Measurements from ENCODE around the gene PCDHGB6.
"Not testable (repeated sequence)": the region's sequence is repeated elsewhere in the genome, so short reads cannot be mapped to it uniquely, and the experiment has no call there.

Gene PCDHGB6

GRCh38 chr5:141389153-141390042, 18.4 kb upstream of the PCDHGB6 start:
- DNase-seq: no peak

DNA sequence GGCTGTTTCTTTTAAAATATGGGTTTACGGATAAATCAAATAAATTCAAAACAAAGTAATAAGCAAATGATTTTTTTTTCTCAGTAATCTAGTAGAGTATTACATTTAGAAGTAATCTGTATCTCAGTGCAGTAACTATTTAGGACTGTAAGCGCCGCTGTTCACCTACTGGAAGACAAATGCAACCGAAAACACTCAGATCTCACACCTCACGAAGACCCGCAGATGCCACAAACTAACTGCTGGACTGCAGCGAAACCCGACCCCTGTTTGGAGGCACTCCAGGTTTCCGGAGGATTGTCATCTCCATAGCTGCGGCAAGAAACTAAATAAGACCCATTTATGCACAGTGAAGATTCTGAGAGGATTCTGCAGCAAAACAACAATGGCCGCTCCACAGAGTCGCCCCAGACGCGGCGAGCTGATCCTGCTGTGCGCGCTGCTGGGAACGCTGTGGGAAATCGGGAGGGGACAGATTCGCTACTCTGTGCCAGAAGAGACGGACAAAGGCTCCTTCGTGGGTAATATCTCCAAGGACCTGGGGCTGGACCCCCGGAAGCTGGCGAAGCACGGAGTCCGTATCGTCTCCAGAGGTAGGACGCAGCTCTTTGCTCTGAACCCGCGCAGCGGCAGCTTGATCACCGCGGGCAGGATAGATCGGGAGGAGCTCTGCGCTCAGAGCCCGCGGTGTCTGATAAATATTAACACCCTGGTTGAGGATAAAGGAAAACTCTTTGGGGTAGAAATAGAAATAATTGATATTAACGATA, 15.2 kb upstream of the PCDHGB6 start, which contains the start of gene PCDHGA8:
PCDHGA8 (plus strand) TSS at position 205 of the 770 bp plus-strand sequence; CDS start at position 386, 181 bp downstream.
- peak in 1 of 2 experiments; percentile 0 for DNase-seq

GRCh38 chr5:141393267-141393666, 14.6 kb upstream of the PCDHGB6 start:
- DNase-seq: no peak

GRCh38 chr5:141394401-141395187, 13.2 kb upstream of the PCDHGB6 start:
- DNase-seq: not testable (repeated sequence)

GRCh38 chr5:141397756-141398551, 9.9 kb upstream of the PCDHGB6 start, which contains the start of gene PCDHGB5:
Gene PCDHGB5 (plus strand): TSS chr5:141397947. CDS start chr5:141398128, 181 bp downstream.
- DNase-seq: not testable (repeated sequence)

DNA sequence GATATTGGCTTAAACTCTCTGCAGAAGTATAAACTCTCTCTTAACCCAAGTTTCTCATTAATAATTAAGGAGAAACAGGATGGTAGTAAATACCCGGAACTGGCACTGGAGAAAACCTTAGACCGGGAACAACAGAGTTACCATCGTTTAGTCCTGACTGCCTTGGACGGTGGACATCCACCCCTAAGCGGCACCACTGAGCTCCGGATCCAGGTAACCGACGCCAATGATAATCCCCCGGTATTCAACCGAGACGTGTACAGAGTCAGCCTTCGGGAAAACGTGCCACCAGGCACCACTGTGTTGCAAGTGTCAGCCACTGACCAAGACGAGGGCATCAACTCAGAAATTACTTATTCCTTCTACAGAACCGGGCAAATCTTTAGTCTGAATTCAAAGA, 9.2 kb upstream of the PCDHGB6 start:
- no peak for DNase-seq

- DNase-seq: no peak
Measured at GRCh38 chr5:141399555-141400258, 8.1 kb upstream of the PCDHGB6 start.

DNA sequence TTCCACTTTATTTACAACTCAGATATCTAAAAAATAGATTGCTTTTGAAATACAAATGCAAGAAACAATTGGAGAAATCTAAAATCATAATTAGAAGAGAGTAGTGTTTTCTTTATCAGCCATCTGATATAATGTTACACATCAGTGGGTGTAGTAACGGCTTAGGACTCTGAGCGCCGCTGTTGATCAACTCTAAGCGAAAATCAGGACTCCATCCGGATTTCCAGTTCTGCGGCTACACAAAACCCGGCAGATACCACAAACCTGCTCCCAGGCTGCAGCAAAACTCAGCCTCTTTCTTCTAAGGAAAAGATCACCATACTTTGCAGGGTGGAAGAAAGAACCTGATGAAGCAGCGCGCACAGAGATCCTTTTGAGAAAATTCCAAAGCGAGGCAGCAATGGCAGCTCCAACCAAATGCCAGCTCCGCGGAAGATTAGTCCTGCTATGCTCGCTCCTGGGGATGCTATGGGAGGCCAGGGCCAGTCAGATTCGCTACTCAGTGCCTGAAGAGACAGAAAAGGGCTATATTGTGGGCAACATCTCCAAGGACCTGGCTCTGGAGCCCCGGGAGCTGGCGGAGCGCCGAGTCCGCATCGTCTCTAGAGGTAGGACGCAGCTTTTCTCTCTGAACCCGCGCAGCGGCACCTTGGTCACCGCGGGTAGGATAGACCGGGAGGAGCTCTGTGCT, 5.1 kb upstream of the PCDHGB6 start, which contains the start of gene PCDHGA9:
PCDHGA9 (plus strand) TSS at position 226 of the 691 bp plus-strand sequence; CDS start at position 401, 175 bp downstream.
- DNase-seq: peak; percentile 6 to 52

GRCh38 chr5:141403387-141403786, 4.4 kb upstream of the PCDHGB6 start:
- DNase-seq: no peak

- DNase-seq: no peak
Measured at GRCh38 chr5:141409598-141410306, 1.9 kb downstream of the PCDHGB6 start.

GRCh38 chr5:141411575-141411974, 3.8 kb downstream of the PCDHGB6 start:
- no peak for DNase-seq

- peak in 1 of 2 experiments; percentile 83 for DNase-seq
Measured at GRCh38 chr5:141412854-141413539, 5.2 kb downstream of the PCDHGB6 start, which contains the start of gene PCDHGA10. Gene PCDHGA10 (plus strand): TSS chr5:141412987. CDS start chr5:141413176, 189 bp downstream.

DNA sequence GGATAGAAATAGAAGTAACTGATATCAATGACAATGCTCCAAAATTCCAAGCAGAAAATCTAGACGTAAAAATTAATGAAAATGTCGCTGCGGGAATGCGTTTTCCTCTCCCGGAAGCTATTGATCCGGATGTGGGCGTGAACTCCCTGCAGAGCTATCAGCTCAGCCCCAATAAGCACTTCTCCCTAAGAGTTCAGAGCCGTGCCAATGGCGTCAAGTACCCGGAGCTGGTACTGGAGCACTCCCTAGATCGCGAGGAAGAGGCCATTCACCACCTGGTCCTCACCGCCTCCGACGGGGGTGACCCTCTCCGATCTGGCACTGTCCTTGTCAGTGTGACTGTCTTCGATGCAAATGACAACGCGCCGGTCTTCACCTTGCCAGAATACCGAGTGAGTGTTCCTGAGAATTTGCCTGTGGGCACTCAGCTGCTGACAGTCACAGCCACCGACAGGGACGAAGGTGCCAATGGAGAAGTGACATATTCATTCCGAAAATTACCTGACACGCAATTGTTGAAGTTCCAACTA, 5.8 kb downstream of the PCDHGB6 start:
- no peak for DNase-seq

DNA sequence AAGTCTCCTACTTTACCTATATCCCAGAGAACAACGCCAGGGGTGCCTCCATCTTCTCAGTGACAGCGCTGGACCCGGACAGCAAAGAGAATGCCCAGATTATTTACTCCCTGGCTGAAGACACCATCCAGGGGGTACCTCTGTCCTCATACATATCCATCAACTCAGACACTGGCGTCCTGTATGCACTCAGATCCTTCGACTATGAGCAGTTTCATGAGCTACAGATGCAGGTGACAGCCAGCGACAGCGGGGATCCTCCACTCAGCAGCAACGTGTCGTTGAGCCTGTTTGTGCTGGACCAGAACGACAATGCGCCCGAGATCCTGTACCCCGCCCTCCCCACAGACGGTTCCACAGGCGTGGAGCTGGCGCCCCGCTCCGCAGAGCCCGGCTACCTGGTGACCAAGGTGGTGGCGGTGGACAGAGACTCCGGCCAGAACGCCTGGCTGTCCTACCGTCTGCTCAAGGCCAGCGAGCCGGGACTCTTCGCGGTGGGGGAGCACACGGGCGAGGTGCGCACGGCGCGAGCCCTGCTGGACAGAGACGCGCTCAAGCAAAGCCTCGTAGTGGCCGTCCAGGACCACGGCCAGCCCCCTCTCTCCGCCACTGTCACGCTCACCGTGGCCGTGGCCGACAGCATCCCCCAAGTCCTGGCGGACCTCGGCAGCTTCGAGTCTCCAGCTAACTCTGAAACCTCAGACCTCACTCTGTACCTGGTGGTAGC, 6.9 kb downstream of the PCDHGB6 start:
- DNase-seq: not testable (repeated sequence)

- not testable (repeated sequence) for DNase-seq
Measured at GRCh38 chr5:141415275-141415618, 7.4 kb downstream of the PCDHGB6 start.

- DNase-seq: peak; percentile 29 to 79
Measured at GRCh38 chr5:141417494-141418172, 9.8 kb downstream of the PCDHGB6 start, which contains the start of gene PCDHGB7. Gene PCDHGB7 (plus strand): TSS chr5:141417677. CDS start chr5:141417860, 183 bp downstream.

Measured in NCI-H526 (cell line).